Endothelial cell of umbilical vein (primary cell): ENCODE measurements around the gene UBE4B. TPM values are rescaled to one million over a fixed set of nuclear protein-coding genes. Genes with fewer than 3 reads are reported as not detected.

Experiments used
- BruUV-seq: library from RNA; stranded (reverse); fragments of 400-500 nt; replicated peaks from 2 replicates; lab custom pipeline; 2021; lab: Mats Ljungman, UMichigan
- CTCF ChIA-PET: fragments of 300-600, 350-600 bp; sonication (Branson Sonifier 250); formaldehyde crosslinking; loops from one replicate; lab custom pipeline; 2021; ENCODE audit warnings: antibody characterized with exemption, inconsistent platforms; lab: Charles Lee
- POLR2A ChIA-PET: fragments of 300-600, 350-600 bp; sonication (Branson Sonifier 250); formaldehyde crosslinking; loops from one replicate; lab custom pipeline; 2021; ENCODE audit warnings: antibody characterized with exemption, inconsistent platforms; lab: Charles Lee
- DNase-seq: peaks from one replicate; pipeline ENCODE4 v3.0.0-alpha.2; 2011; ENCODE audit warnings: low read depth, low spot score
- FAIRE-seq: peaks from 2 replicates; lab custom pipeline; 2011; peaks lifted over from hg19 to GRCh38; lab: Jason Lieb, UNC
- H2AFZ ChIP-seq: 2 replicates; pipeline ENCODE4 v1.6.0; 2012; ENCODE audit warnings: low read depth, low read length, control low read depth, inconsistent platforms
- H3K27ac ChIP-seq: 2 replicates; pipeline ENCODE4 v1.5.1; 2011; ENCODE audit warnings: low read depth, mild to moderate bottlenecking, control low read depth, low read length, moderate library complexity; ENCODE audit not compliant: insufficient read depth
- H3K27me3 ChIP-seq, 2 experiments: 2 replicates each; pipeline versions ENCODE4 v1.6.0 to v1.6.1; 2011; ENCODE audit warnings: low read length in 2 of 2, mixed read lengths in 1 of 2; ENCODE audit not compliant: control insufficient read depth in 2 of 2, insufficient read depth in 2 of 2
- H3K36me3 ChIP-seq, 2 experiments: 2 replicates in 1 of 2; 3 replicates in 1 of 2; pipeline ENCODE4 v1.5.1; 2011; ENCODE audit warnings: low read length in 2 of 2, mild to moderate bottlenecking in 1 of 2, moderate library complexity in 1 of 2; ENCODE audit not compliant: control insufficient read depth in 2 of 2, insufficient read depth in 2 of 2; ENCODE audit errors: extremely low read depth in 1 of 2
- H3K4me1 ChIP-seq: 3 replicates; pipeline ENCODE4 v1.5.1; 2011; ENCODE audit warnings: mild to moderate bottlenecking, low read length; ENCODE audit not compliant: control insufficient read depth, insufficient read depth; ENCODE audit errors: extremely low read depth
- H3K4me2 ChIP-seq: 2 replicates; pipeline ENCODE4 v1.6.1; 2011; ENCODE audit warnings: low read length, control low read depth, mixed read lengths; ENCODE audit not compliant: insufficient read depth
- H3K4me3 ChIP-seq, 3 experiments: fragments of 200-600 bp in 1 of 3; sonication (generic), shearing (Covaris generic) in 1 of 3; replicated peaks in 1 of 3; 2 replicates each; pipeline ENCODE4 v1.5.1; 2011 to 2016; ENCODE audit warnings: control low read depth in 3 of 3, low read length in 3 of 3, mild to moderate bottlenecking in 2 of 3, inconsistent platforms in 1 of 3, low read depth in 1 of 3, moderate library complexity in 1 of 3; ENCODE audit not compliant: insufficient read depth in 1 of 3
- H3K79me2 ChIP-seq: 2 replicates; pipeline ENCODE4 v1.6.0; 2012; ENCODE audit warnings: low read length, inconsistent platforms; ENCODE audit not compliant: control insufficient read depth, insufficient read depth
- H3K9ac ChIP-seq: replicated peaks from 2 replicates; pipeline ENCODE3; 2011; ENCODE audit warnings: low read length, control low read depth; ENCODE audit not compliant: insufficient read depth; ENCODE audit errors: extremely low read depth
- H3K9me1 ChIP-seq: replicated peaks from 3 replicates; pipeline ENCODE4 v1.6.0; 2011; ENCODE audit warnings: mild to moderate bottlenecking, low read length; ENCODE audit not compliant: control insufficient read depth, insufficient read depth; ENCODE audit errors: extremely low read depth
- H3K9me3 ChIP-seq: replicated peaks from 2 replicates; pipeline ENCODE4 v1.5.1; 2012; ENCODE audit warnings: low read length, inconsistent platforms; ENCODE audit not compliant: control insufficient read depth, insufficient read depth
- H4K20me1 ChIP-seq: replicated peaks from 2 replicates; pipeline ENCODE3; 2011; ENCODE audit warnings: mild to moderate bottlenecking, low read length; ENCODE audit not compliant: control insufficient read depth, insufficient read depth; ENCODE audit errors: extremely low read depth
- CTCF ChIP-seq, 2 donors: IDR thresholded peaks; 1 replicate in 1 of 2; 2 replicates in 1 of 2; pipeline ENCODE4 v1.5.1; 2011; ENCODE audit warnings: low read length in 2 of 2, mild to moderate bottlenecking in 2 of 2, moderate library complexity in 2 of 2, control low read depth in 1 of 2, inconsistent platforms in 1 of 2, low read depth in 1 of 2; ENCODE audit not compliant: insufficient read depth in 1 of 2; ENCODE audit errors: extremely low read depth in 1 of 2
- EZH2 ChIP-seq: IDR thresholded peaks from 2 replicates; pipeline ENCODE4 v1.6.1; 2012; ENCODE audit warnings: borderline replicate concordance, low read depth, mild to moderate bottlenecking, moderate library complexity, low read length, inconsistent platforms; ENCODE audit not compliant: severe bottlenecking
- FOS ChIP-seq: IDR thresholded peaks from 2 replicates; pipeline ENCODE4 v1.6.1; 2011; ENCODE audit warnings: mild to moderate bottlenecking, low read length, moderate library complexity, borderline replicate concordance; ENCODE audit not compliant: insufficient read depth
- GATA2 ChIP-seq: IDR thresholded peaks from 2 replicates; pipeline ENCODE4 v1.7.0; 2011; ENCODE audit warnings: low read depth, mild to moderate bottlenecking, moderate library complexity, mixed read lengths, low read length; ENCODE audit not compliant: insufficient read length, insufficient read depth
- MAX ChIP-seq: IDR thresholded peaks from 2 replicates; pipeline ENCODE4 v1.6.1; 2011; ENCODE audit not compliant: insufficient read depth, insufficient read length
- MYC ChIP-seq: IDR thresholded peaks from one replicate; pipeline ENCODE4 v1.6.1; 2011; ENCODE audit warnings: mild to moderate bottlenecking, low read depth, low read length
- POLR2A ChIP-seq: IDR thresholded peaks from 2 replicates; pipeline ENCODE4 v1.6.1; 2012; ENCODE audit warnings: low read depth, mild to moderate bottlenecking, control low read depth, low read length
- POLR2AphosphoS5 ChIP-seq: IDR thresholded peaks from 2 replicates; pipeline ENCODE4 v1.6.1; 2012; ENCODE audit warnings: low read depth, mild to moderate bottlenecking, control low read depth, low read length, moderate library complexity; ENCODE audit not compliant: insufficient read depth
- dilution Hi-C: fragments of 300-500 bp; cut with MboI; formaldehyde crosslinking; loops from one replicate; pipeline ENCODE4 v1.15.0; 2019; ENCODE audit warnings: low sequenced_read_pairs; ENCODE audit not compliant: extremely low pct_ligation_motif_present
- intact Hi-C: fragments of 100-400 bp; cut with micrococcal nuclease; formaldehyde crosslinking; loops from one replicate; pipeline ENCODE4 v1.10.0; 2022
- polyA plus RNA-seq, 4 experiments: library from polyadenylated mRNA; depleted of rRNA in 3 of 4; stranded (reverse) in 3 of 4; unstranded in 1 of 4; fragments of >200 nt; gene quantifications; 2 replicates each; pipeline versions ENCODE4 v1.2.1 to v1.2.3, GENCODE V29; 2011 to 2012; ENCODE audit warnings: missing spikeins in 1 of 4
- total RNA-seq: library from RNA; stranded (reverse); gene quantifications from 2 replicates; pipeline ENCODE4 v1.2.3, GENCODE V29; 2021

The UBE4B gene
- total and polyA plus RNA-seq, 2 donors (not counting 3 experiments of a cell fraction or from before 2014, with no cell fraction given), result 17.8 to 54.5 TPM

- ChIA-PET CTCF (interaction anchor here (0.9 to 1.9 kb wide), 3 partner anchors 9 to 16 kb away, joined by 3 to 7 read pairs (median 6); partner anchors contain the start of gene KIF1B), POLR2A (interaction anchor here (0.6 kb wide), 1 partner anchor 14 kb away, joined by 4 read pairs; no protein-coding TSS in a partner anchor)
- no TSS peak for BruUV-seq
- DNase-seq (no peak), FAIRE-seq (no peak)
- no peak for TF ChIP-seq POLR2AphosphoS5
- TF ChIP-seq POLR2A, result no peak
- no peak for TF ChIP-seq MYC
- no peak for TF ChIP-seq CTCF (IDR thresholded peaks at IDR 0.05; ENCODE audit: extremely low read depth in 1 of 2, insufficient read depth in 1 of 2, low read depth in 1 of 2, low read length in 2 of 2)
- TF ChIP-seq MAX, result no peak
- TF ChIP-seq GATA2, result no peak
- no peak for TF ChIP-seq FOS
- no peak for TF ChIP-seq EZH2
- Histone ChIP-seq H3K9me1 (no peaks in the 10 kb centered on the region), H4K20me1 (peaks cover 6% of the 10 kb centered on the region), H3K27ac (no peak overlapping the region), H3K27me3 (no peaks in the 10 kb centered on the region), H3K4me1 (no peaks in the 10 kb centered on the region), H3K36me3 (no peaks in the 10 kb centered on the region), H2AFZ (no peak overlapping the region), H3K9ac (no peak overlapping the region), H3K79me2 (peaks cover 89% of the 10 kb centered on the region), H3K4me2 (no peak overlapping the region), H3K9me3 (no peaks in the 10 kb centered on the region), H3K4me3 (no peak overlapping the region)
- dilution Hi-C loops (no loop called here), intact Hi-C loops (no loop called here)
Measured at GRCh38 chr1:10225573-10225972, 192.8 kb downstream of the UBE4B start.
